GM19099 (cell line): ENCODE measurements around the gene RUNX1.

ENCODE experiments used
- POLR2A ChIP-seq: IDR thresholded peaks from 3 replicates; pipeline ENCODE4 v1.6.1; 2011; ENCODE audit warnings: low read depth; ENCODE audit not compliant: insufficient read length; ENCODE audit errors: extremely low read depth

RUNX1 gene

GRCh38 chr21:34912022-34912945 lies 136.8 kb downstream of the RUNX1 start:
- TF ChIP-seq POLR2A, result no peak

GRCh38 chr21:34911360-34911759 lies 137.7 kb downstream of the RUNX1 start:
- TF ChIP-seq POLR2A, result no peak

DNA sequence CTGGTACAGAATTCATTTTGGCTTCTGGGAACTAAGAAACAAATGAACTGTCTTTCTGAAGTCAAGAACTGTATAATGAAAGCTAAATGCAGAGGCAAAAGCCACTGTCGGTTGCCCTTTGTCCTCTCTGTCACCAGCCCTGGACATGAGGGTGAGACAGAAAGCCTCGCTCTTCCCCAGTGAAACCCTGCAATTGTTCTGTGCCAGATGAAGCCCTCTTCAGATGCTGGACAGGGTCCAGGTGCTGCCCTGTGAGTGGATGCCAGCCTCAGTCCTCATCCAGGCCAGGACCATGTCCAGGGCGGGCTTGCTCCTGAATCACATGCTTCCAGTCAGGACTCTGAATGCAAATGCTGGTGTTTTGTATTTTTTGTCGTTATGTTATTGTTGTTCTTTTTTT lies 138.7 kb downstream of the RUNX1 start:
- no peak for TF ChIP-seq POLR2A

- TF ChIP-seq POLR2A, result no peak
These were observed 139.4 kb downstream of the RUNX1 start for GRCh38 chr21:34909492-34910292.

DNA sequence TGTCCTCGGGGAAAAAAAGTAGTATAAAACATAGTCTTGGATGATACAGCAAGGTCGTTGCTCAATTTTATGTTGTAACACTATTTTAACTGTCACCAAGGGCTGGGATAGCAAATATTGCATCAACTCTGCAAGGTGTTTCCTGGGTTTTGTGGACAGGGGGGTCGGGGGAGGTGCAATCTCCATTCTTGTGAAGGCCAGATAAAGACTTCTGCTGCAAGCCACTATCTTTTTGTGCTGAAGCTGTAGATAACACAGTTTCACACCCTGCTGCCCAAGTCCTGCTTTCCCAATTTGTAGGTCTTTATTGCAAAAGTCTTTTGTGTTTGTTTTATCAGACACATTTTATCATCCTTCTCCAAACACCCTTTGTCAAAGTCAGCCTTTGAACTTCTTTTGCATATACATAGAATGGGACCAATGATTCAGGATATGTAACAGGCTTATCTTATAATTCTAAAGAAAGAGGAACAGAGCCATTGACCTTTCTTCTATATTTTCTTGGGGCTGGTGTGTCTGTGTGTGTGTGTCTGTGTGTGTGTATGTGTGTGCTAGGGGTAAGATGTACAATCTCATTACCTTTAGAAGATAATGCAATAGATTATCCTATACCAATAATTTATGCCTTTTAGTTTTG lies 140.6 kb downstream of the RUNX1 start:
- no peak for TF ChIP-seq POLR2A

DNA sequence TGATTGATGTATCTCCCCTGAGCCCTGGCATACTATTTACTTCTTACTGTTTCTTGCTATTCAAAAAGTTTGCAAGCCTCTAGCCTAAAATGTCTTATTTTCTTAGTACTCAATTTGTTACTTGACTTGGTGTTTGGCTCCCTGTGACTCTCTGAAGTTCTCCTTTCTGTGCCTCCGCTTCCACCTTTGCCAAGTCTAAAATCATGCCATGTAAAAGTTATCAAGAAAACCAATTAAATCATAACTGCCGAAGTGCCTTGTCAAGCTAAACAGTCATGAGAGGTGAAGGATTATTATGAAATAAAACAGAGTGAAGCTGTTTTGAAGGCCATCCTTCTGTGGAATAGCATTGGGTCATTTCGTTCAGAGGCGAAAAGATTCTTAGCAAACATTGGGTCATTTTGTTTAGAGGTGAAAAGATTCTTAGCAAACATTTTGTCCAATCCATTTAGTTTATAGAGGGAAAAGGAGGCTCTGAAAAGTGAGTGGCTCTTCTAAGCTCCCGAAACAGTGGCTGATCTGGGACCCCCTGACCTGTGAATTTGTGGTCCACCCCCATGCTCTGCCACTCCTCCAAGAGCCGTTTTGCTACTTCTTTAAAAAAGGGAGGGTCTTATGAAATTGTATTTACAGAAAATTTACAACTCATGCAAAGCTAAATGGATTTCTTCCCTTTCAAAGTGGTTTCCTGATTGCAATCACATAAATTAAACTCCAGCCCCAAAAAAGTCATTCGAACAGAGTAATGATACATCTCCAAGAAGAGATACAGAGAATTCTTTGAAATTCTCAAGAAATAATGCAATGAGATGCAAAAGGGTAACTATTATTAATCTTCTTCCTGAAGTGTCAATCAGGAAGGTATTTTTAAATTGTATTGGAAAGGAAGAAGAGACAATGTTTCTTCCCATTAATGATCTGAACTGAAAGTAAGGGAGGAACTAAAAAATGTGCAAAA lies 141.4 kb downstream of the RUNX1 start:
- no peak for TF ChIP-seq POLR2A

DNA sequence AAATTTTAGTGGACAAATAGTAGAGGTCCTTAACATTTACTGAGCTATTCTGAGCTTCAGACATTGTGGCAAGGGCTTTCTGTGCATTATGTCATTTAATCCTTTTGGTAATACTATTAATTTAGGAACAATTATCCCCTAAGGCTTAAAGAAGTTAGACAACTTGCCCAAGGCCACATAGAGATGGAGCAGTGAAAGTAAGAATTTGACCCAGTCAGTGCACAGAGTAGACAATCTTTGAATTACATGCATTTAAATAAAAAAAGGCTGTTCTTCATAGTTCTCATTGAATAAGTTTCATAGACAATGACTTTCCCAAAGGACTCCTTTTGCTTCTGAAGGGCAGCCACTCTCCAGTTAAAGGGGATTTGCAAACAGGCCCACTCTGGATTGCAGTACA lies 142.7 kb downstream of the RUNX1 start:
- TF ChIP-seq POLR2A, result no peak

- TF ChIP-seq POLR2A, result no peak
These were observed 143.9 kb downstream of the RUNX1 start for GRCh38 chr21:34905218-34905537.

GRCh38 chr21:34904526-34905217 lies 144.4 kb downstream of the RUNX1 start:
- no peak for TF ChIP-seq POLR2A

DNA sequence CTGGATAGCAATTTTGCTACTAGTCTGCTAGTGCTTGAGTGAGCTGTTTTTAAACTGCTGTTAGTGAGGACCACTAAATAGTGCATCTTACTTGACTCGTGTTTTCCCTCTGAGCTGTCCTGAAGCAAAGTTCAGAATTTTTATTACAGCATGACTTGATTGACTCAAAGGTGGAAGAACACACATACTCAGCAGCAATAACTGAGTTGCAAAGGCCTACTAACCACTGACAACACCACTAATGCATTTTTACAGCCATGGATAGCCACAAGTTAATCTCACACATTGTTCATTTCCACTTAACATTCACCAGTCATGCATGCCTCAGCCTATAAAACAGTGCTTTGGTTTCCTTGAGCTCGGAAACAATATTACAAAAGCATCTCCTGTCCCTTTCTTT lies 148.7 kb downstream of the RUNX1 start:
- TF ChIP-seq POLR2A, result no peak

DNA sequence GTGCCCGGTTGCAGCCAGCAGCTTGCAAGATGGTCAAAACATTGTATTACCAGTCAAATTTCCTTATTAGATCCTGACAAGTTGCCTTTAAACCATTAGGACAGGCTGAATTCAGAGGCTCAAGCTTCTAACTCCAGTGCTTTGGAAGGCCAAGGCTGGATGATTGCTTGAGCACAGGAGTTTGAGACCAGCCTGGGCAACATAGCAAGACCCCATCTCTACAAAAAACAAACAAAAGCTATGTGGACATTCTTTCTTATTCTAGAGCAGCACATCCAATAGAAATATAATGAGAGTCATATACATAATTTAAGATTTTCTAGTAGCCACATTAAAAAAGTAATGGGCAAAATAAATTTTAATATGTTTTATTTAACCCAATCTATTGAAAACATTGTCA lies 149.3 kb downstream of the RUNX1 start:
- no peak for TF ChIP-seq POLR2A

DNA sequence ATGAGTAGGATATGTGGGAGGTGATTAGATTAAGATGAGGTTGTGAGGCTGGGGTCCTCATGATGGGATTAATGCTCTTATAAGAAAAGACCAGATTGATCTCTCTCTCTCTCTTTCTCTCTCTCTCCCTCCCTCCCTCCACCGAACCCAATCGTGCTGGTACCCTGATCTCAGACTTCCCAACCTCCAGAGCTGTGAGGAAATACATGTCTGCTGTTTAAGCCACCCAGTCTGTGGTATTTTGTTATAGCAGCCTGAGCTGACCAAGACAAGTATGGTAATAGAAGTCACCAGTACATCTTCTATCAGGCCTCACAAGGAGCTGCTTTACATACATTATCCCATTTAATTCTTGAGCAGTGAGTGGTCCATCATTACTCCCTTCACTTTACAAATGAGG lies 149.8 kb downstream of the RUNX1 start:
- no peak for TF ChIP-seq POLR2A

- no peak for TF ChIP-seq POLR2A
These were observed 151.3 kb downstream of the RUNX1 start for GRCh38 chr21:34897828-34898227.

- no peak for TF ChIP-seq POLR2A
These were observed 154.7 kb downstream of the RUNX1 start for GRCh38 chr21:34894401-34894800.

DNA sequence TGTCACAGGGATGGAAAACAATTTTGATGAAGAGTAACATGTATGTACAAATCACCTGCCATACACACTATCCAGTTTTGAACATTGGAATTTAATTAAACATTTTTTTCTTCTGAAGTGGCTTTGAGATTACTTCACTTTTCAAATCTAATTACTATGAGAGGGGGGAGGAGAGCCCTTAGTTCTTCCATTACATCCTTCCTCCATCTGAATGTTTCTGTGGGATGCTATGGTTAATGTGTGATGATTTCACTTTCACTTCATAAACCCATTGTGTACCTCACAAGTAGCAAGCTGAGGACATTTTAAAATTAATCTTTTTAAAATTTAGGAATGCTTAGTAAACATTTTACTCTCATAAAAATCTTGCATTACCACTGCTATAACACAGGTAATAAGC lies 156.9 kb downstream of the RUNX1 start:
- no peak for TF ChIP-seq POLR2A

GRCh38 chr21:34891613-34891943 lies 157.5 kb downstream of the RUNX1 start:
- no peak for TF ChIP-seq POLR2A
